DMS153 treated with DMSO at 0.1 percent for 48 hours (cell line): Measurements from ENCODE around the gene MARCHF9.
A peak's percentile ranks its signal among the peaks of the same experiment; 100 is the strongest.

ENCODE experiments used
- DNase-seq: peaks from one replicate; lab custom pipeline; 2025; ENCODE audit not compliant: unreplicated experiment; lab: John Stamatoyannopoulos, UW

Gene MARCHF9

GRCh38 chr12:57795354-57795753 lies 40.5 kb downstream of the MARCHF9 start:
- DNase-seq: no peak

- no peak for DNase-seq
Observed at GRCh38 chr12:57796996-57797395, 42.1 kb downstream of the MARCHF9 start.

GRCh38 chr12:57797933-57798332 lies 43.0 kb downstream of the MARCHF9 start:
- no peak for DNase-seq

- no peak for DNase-seq
Observed at GRCh38 chr12:57800965-57801364, 46.1 kb downstream of the MARCHF9 start.

- no peak for DNase-seq
Observed at GRCh38 chr12:57802607-57803006, 47.7 kb downstream of the MARCHF9 start.

GRCh38 chr12:57803319-57803893 lies 48.5 kb downstream of the MARCHF9 start:
- peak; percentile 17 for DNase-seq

GRCh38 chr12:57806677-57807076 lies 51.8 kb downstream of the MARCHF9 start:
- DNase-seq: no peak

- DNase-seq: no peak
Observed at GRCh38 chr12:57807285-57807684, 52.4 kb downstream of the MARCHF9 start.

GRCh38 chr12:57808351-57808750 lies 53.4 kb downstream of the MARCHF9 start:
- DNase-seq: no peak

- no peak for DNase-seq
Observed at GRCh38 chr12:57809425-57809824, 54.5 kb downstream of the MARCHF9 start.
